Thyroid gland (tissue), 4 donors: ENCODE data around the gene TLE5. TPM values are rescaled to one million over a fixed set of nuclear protein-coding genes. Genes with fewer than 3 reads are reported as not detected.

Experiments
- DNase-seq, 2 donors: peaks; one replicate each; pipeline ENCODE4 v3.0.0-alpha.2; 2019
- H3K27ac ChIP-seq, 3 donors: fragments of 200-600 bp; sonication (generic); 1 replicate in 2 of 3; 2 replicates in 1 of 3; pipeline ENCODE4 v1.5.1; 2016 to 2019; ENCODE audit warnings: mild to moderate bottlenecking in 1 of 3, moderate library complexity in 1 of 3
- H3K27me3 ChIP-seq: fragments of 200-600 bp; sonication (generic); one replicate; pipeline ENCODE4 v1.5.1; 2019
- H3K36me3 ChIP-seq, 2 donors: fragments of 200-600 bp; sonication (generic); one replicate each; pipeline ENCODE4 v1.5.1; 2016 to 2019
- H3K4me1 ChIP-seq, 2 donors: fragments of 200-600 bp; sonication (generic); one replicate each; pipeline ENCODE4 v1.5.1; 2017 to 2019
- H3K4me3 ChIP-seq, 3 donors: fragments of 200-600 bp; sonication (generic); replicated peaks in 1 of 3; 1 replicate in 2 of 3; 2 replicates in 1 of 3; pipeline ENCODE4 v1.5.1; 2016; ENCODE audit warnings: mild to moderate bottlenecking in 1 of 3
- H3K9me3 ChIP-seq: fragments of 200-600 bp; sonication (generic); one replicate; pipeline ENCODE4 v1.5.1; 2017
- CTCF ChIP-seq, 6 experiments: fragments of 200-600 bp in 3 of 6; fragments of 450-650 bp in 3 of 6; sonication (generic) in 3 of 6; IDR thresholded peaks; one replicate each; pipeline ENCODE4 v1.5.1; 2016 to 2019; ENCODE audit warnings: antibody characterized with exemption in 6 of 6, mild to moderate bottlenecking in 2 of 6, inconsistent platforms in 1 of 6, moderate library complexity in 1 of 6
- POLR2A ChIP-seq, 2 donors: fragments of 450-650 bp; IDR thresholded peaks; one replicate each; pipeline ENCODE4 v1.6.1; 2017; ENCODE audit warnings: antibody characterized with exemption in 2 of 2, mild to moderate bottlenecking in 2 of 2, moderate library complexity in 1 of 2
- WGBS, 2 donors: methylation state at CpG; one replicate each; pipeline ENCODE4 v1.1.5; 2017; 5-methylcytosine and 5-hydroxymethylcytosine counted together
- intact Hi-C: fragments of 100-400 bp; cut with DNase I; formaldehyde crosslinking; loops from one replicate; pipeline ENCODE4 v1.15.1; 2023
- total RNA-seq, 4 donors: library from RNA; depleted of rRNA; stranded (reverse); fragments of >200 nt; gene quantifications; one replicate each; pipeline ENCODE4 v1.2.3, GENCODE V29; 2016

Gene TLE5
- total RNA-seq, 4 donors from 2014 or later: 398 to 892 (median 498) TPM

- H3K27me3 ChIP-seq: no peaks in the 10 kb centered on the region
- no peaks in the 10 kb centered on the region for H3K36me3 ChIP-seq
- peaks cover 9 to 10% of the 10 kb centered on the region in 2 donors for H3K4me1 ChIP-seq
- TF ChIP-seq CTCF (IDR thresholded peaks at IDR 0.05): no peak
- TF ChIP-seq POLR2A (IDR thresholded peaks at IDR 0.05): no peak
- H3K27ac ChIP-seq: no peak overlapping the region
- no peak for DNase-seq
- H3K4me3 ChIP-seq: no peak overlapping the region
- whole genome bisulfite sequencing, 2 donors: 80 to 84% methylated on average over 18 to 30 of the region's 30 CpGs
- intact Hi-C loops: loop anchor here (5.0 kb wide), 1 partner anchor 38 kb away; no protein-coding TSS in a partner anchor
- no peaks in the 10 kb centered on the region for H3K9me3 ChIP-seq
These were observed 37.3 kb downstream of the TLE5 start for GRCh38 chr19:3024870-3025548.

- 75 to 90% methylated on average over 5 of the region's 5 CpGs for WGBS, 2 donors
- H3K9me3 ChIP-seq: no peaks in the 10 kb centered on the region
- H3K27me3 ChIP-seq: no peaks in the 10 kb centered on the region
- H3K36me3 ChIP-seq: no peaks in the 10 kb centered on the region
- intact Hi-C loops: no loop called here
- DNase-seq: no peak
- H3K27ac ChIP-seq: no peak overlapping the region
- TF ChIP-seq CTCF (IDR thresholded peaks at IDR 0.05) (no peak), POLR2A (IDR thresholded peaks at IDR 0.05) (no peak)
- H3K4me3 ChIP-seq: no peak overlapping the region
- H3K4me1 ChIP-seq: peaks cover 6 to 7% of the 10 kb centered on the region in 2 donors
These were observed 37.8 kb downstream of the TLE5 start for GRCh38 chr19:3024509-3024869.

- Histone ChIP-seq H3K4me3 (no peak overlapping the region), H3K27ac (no peak overlapping the region), H3K9me3 (no peaks in the 10 kb centered on the region), H3K4me1 (no peaks in the 10 kb centered on the region), H3K36me3 (peaks cover 0 to 5% of the 10 kb centered on the region in 2 donors), H3K27me3 (no peaks in the 10 kb centered on the region)
- intact Hi-C loops: no loop called here
- TF ChIP-seq POLR2A (IDR thresholded peaks at IDR 0.05): no peak
- TF ChIP-seq CTCF (IDR thresholded peaks at IDR 0.05): no peak
- no peak for DNase-seq
- 90 to 92% methylated on average over 18 of the region's 18 CpGs for WGBS, 2 donors
These were observed 41.9 kb downstream of the TLE5 start for GRCh38 chr19:3020321-3020960.

- TF ChIP-seq POLR2A (IDR thresholded peaks at IDR 0.05): no peak
- TF ChIP-seq CTCF (IDR thresholded peaks at IDR 0.05): no peak
- WGBS, 2 donors: 92 to 97% methylated on average over 23 to 24 of the region's 28 CpGs
- Histone ChIP-seq H3K4me1 (no peaks in the 10 kb centered on the region), H3K9me3 (no peaks in the 10 kb centered on the region), H3K36me3 (peaks cover 7 to 16% of the 10 kb centered on the region in 2 donors), H3K27ac (no peak overlapping the region), H3K27me3 (no peaks in the 10 kb centered on the region), H3K4me3 (no peak overlapping the region)
- intact Hi-C loops: no loop called here
- no peak for DNase-seq
These were observed 43.0 kb downstream of the TLE5 start for GRCh38 chr19:3019211-3019854.

GRCh38 chr19:3017923-3018322 lies 44.4 kb downstream of the TLE5 start:
- Histone ChIP-seq H3K4me1 (no peaks in the 10 kb centered on the region), H3K9me3 (no peaks in the 10 kb centered on the region), H3K36me3 (peaks cover 17 to 29% of the 10 kb centered on the region in 2 donors), H3K27ac (no peak overlapping the region), H3K4me3 (no peak overlapping the region), H3K27me3 (no peaks in the 10 kb centered on the region)
- DNase-seq: no peak
- WGBS, 2 donors: 95% methylated on average over 6 to 7 of the region's 7 CpGs
- intact Hi-C loops: no loop called here
- TF ChIP-seq POLR2A (IDR thresholded peaks at IDR 0.05): no peak
- TF ChIP-seq CTCF (IDR thresholded peaks at IDR 0.05): no peak
